HG03378 (cell line): ENCODE results near the gene USO1.
A peak's percentile ranks its signal among the peaks of the same experiment; 100 is the strongest.
"Not testable (repeated sequence)": the region's sequence is repeated elsewhere in the genome, so short reads cannot be mapped to it uniquely, and the experiment has no call there.

Experiments
- ATAC-seq: cut with Tn5 transposase; IDR thresholded peaks from one replicate; pipeline ENCODE4 v1.9.1; 2021; ENCODE audit warnings: mild to moderate bottlenecking, moderate library complexity; ENCODE audit not compliant: unreplicated experiment

USO1 gene

DNA sequence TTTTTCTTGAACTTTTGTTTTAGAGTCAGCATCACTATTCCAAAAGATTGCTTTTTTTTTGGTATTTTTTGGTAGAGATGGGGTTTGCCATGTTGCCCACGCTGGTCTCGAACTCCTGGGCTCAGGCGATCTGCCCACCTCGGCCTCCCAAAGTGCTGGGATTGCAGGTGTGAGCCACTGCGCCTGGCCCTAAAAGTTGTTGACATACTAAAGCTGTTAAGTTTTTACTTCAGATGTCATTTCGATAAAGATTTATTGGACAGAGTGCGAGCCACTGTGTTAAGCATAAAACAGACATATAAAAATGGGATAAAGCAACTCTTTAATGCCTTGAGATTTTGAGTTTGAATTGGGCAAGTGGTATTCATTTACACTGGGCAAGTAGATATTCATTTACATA is 28.3 kb downstream of the USO1 start:
- no peak for ATAC-seq

- no peak for ATAC-seq
Measured at GRCh38 chr4:75769036-75769435, 44.7 kb downstream of the USO1 start.

DNA sequence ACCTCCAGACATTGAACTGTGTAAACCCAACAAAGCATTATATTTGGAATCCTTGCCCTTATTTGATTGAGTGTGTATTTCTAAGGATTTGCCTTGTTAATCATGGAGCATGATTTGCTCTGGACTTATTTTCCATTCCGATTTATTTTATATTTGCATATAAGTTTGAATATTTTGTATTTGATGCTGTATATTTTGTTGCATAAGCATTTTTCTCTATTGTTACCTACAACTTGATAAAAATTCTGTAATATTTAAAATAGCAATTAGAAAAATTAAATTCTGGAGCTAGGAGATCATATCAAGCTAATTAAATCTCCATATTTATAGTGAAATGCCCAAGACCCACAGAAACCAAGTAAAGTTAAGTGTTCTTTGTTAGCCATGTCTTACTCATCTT is 47.2 kb downstream of the USO1 start:
- ATAC-seq, result no peak

GRCh38 chr4:75777589-75777988 is 53.2 kb downstream of the USO1 start:
- no peak for ATAC-seq

GRCh38 chr4:75779105-75779757 is 54.9 kb downstream of the USO1 start:
- ATAC-seq, result peak; percentile 50

- ATAC-seq, result no peak
Measured at GRCh38 chr4:75781305-75781704, 56.9 kb downstream of the USO1 start.

GRCh38 chr4:75786526-75786925 is 62.1 kb downstream of the USO1 start:
- ATAC-seq, result peak; percentile 72

DNA sequence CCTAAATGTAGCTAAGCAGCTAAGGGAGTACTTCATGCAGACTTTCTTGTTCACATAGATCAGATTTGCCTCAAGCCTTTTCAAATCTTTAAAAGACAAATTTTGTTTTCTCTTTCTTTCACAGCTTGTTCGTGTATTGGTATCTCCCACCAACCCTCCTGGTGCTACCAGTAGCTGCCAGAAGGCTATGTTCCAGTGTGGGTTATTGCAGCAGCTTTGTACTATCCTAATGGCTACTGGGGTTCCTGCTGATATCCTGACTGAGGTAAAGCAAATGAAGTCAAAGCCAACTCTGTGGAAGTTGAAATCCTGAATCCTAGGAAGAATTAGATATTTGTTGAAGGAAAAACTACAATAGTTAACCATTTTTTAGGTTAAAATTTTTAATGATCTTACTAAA is 62.6 kb downstream of the USO1 start:
- ATAC-seq, result no peak

DNA sequence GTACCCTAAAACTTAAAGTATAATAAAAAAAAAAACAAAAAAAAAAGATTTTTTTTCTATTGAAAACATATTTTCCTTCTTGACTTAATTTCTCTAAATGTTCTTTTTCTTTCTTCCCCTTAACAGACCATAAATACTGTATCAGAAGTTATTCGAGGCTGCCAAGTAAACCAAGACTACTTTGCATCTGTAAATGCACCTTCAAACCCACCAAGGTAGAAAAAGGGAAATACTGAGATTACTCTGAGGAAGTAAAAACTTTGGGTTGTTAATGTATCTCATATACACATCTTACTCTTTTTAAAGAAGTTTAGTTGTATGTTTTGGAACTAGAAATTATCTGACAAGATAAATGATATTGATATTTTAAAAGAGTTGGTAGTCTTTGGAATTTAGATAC is 65.6 kb downstream of the USO1 start:
- no peak for ATAC-seq

DNA sequence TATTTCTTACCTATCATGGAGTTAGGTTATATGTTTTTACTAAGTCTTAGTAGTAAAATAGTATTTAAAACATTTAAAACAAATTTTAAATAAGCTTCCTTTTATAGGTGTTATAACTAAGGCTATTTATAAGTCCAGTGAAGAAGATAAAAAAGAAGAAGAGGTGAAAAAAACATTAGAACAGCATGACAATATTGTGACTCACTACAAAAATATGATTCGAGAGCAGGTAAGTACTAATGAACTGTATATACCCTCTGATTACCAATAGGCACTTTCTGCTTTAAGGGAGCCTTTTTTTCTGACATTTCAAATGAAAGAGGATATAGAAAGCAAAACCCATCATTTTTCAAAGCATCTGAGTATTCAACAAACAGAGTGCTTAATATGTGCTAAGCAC is 76.6 kb downstream of the USO1 start:
- no peak for ATAC-seq

DNA sequence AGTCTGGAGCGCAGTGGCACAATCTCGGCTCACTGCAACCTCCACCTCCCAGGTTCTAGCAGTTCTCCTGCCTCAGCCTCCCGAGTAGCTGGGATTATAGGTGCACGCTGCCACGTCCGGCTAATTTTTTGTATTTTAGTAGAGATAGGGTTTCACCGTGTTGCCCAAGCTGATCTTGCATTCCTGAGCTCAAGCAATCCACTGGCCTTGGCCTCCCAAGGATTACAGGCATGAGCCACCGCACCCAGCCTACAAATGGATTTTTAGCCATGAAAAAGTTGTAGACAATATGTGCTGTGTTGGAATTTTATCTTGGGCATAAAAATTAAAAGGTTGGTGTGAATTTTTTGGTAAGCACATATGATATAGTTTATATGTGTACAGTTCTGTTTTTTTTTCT is 81.7 kb downstream of the USO1 start:
- ATAC-seq, result not testable (repeated sequence)

DNA sequence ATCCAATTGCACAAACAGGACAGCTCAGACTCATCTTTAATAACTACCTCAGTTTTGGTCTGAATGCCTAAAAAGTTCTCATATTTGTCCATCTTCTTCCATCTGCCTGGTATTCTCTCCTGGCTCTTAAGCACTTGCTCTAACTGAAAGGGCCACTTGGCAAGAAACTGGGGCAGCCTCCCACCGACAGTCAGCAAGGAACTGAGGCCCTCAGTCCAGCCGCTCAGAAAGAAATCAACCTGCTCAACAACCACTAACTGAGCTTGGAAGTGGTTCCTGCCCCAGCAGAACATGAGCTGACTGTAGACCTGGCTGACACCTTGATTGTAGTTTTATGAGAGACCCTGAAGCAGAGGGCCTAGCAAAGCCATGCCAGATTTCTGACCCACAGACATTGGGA is 93.5 kb downstream of the USO1 start:
- ATAC-seq, result no peak

GRCh38 chr4:75819121-75819520 is 94.7 kb downstream of the USO1 start:
- no peak for ATAC-seq

DNA sequence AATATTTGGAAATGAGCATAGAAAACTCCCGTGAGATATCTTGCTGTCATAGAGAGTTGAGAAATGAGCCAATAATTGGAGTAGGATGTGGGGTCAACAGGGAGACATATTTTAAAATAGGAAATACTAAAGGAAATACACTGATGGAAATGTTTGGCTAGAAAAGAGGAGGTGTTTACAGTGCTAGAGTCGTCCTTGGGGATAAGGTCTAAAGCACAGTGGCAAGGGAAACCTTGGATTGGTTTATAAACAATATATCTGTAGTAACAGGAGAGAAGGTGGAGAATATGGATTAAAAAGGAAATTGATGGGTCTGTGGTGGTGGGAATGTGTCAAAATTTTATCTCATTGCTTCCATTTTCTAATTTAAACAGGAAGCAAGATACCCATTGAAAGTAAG is 95.8 kb downstream of the USO1 start:
- ATAC-seq, result no peak

DNA sequence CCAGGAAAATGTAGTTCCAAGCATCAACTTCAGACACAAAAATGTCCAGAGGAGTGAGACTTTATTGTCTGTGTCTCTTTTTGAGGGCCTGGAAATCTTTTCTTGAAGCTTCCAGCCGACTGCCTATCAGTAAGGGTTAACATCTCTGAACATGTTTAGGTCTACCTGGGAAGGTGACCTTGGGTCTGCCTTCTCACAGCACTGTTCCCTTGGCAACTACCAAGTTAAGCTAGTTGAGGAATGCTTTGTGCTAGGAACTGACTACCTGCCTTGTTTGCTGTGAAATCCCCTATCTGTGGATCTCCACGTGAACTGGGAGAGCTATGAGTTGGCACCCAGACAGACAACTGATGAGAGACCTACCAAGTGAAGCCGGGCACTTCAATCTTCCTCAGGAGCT is 96.3 kb downstream of the USO1 start:
- no peak for ATAC-seq

DNA sequence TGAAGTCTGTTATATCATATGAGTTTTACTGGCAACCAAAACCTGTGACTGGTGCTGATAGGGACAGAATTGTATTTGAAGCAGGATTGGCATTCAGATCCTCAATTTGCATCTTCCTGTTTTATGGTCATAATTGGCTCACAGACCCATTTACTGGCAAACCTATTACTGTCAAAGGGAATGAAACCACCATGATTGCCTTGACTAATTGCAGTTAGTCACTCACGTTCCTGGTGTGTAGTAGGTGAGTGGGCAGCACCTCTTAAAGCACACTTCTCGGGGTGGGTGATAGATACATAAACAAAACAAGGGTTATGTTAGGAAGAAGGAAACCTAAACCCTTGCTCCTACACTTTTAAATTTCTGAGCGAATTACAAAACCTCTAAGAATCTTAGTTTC is 96.8 kb downstream of the USO1 start:
- ATAC-seq, result no peak

DNA sequence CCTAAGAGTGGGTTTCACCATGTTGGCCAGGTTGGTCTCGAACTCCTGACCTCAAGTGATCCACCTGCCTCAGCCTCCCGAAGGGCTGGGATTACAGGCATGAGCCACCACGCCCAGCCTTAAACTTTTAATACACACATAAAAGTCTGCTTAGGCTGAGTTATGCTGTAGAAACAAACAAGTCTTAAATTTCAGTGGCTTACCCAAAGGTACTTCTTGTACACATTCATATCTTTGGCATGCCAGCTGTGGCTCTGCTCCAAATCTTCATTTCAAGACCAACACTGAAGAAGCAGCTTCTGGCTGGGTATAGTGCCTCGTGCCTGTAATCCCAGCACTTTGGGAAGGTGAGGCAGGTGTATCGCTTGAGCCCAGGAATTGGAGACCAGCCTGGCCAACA is 97.6 kb downstream of the USO1 start:
- ATAC-seq, result no peak

- ATAC-seq, result no peak
Measured at GRCh38 chr4:75822416-75822815, 98.0 kb downstream of the USO1 start.

- ATAC-seq, result no peak
Measured at GRCh38 chr4:75823812-75824211, 99.4 kb downstream of the USO1 start.

DNA sequence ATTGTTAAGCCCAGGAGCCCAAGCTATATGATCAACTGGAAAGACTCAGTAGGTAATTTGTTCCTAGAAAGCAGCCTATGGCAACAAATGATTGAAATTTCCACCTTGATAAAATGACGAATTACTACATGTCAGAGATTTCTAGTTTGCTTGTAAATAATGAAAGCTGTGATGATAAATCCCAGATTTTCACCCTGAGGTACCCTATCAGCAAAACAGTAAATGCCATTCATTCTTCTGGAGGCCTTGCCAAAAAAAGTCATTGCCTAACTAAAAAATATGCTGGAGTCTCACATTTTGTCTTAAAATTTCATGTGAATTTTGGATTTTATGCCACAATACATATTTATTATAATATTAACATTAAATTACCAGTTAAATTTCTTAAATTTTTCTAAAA is 106.5 kb downstream of the USO1 start:
- ATAC-seq, result no peak

GRCh38 chr4:75831856-75832405 is 107.6 kb downstream of the USO1 start:
- ATAC-seq, result no peak

- ATAC-seq, result no peak
Measured at GRCh38 chr4:75834095-75834771, 109.9 kb downstream of the USO1 start.

DNA sequence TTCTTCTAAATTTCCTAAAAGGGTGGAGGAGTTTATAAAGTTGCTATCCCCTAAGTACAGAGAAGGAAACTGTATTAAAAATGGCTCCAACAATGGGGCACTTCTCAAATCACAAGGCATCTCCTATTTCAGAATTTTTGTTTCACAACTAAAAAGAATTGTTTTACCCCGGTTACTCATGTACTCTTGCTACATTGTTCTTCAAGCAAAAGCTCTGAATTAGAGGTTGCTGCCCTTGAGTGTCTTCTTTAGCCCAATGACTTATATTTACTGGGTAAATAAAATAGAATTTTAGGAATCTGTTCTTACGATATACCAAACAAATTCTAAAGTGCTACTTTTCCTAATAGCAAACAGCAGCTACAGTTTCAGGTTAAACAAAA is 110.4 kb downstream of the USO1 start:
- no peak for ATAC-seq
